Measurements from ENCODE around the gene NDUFA5. TPM values are rescaled to one million over a fixed set of nuclear protein-coding genes. Genes with fewer than 3 reads are reported as not detected.

The NDUFA5 gene
- total RNA-seq = 100 to 1,000 TPM in 5 of 8 experiments, 10 to 100 TPM in 3; 58.8 to 167 (median 111) TPM

- in situ Hi-C loops (cut with MboI; ENCODE audit: low pct_unique_long_range_greater_than_20kb in 2 of 9, low sequenced_read_pairs in 9 of 9, unreplicated experiment in 9 of 9) = no loop called here
- H3K27ac ChIP-seq = peak within 1 kb of the TSS; percentile 94 to 98
- H3K4me1 ChIP-seq (replicated peaks in 1 of 2) = peaks cover 9 to 12% of the 10 kb centered on the region in 2 donors
- peak; percentile 93 to 99 (median 98) for ATAC-seq (replicated peaks in 6 of 8)
- H3K4me3 ChIP-seq = peak within 1 kb of the TSS; percentile 80 to 96 (median 90)
- WGBS, 10 experiments = 0 to 18% (median 6%) methylated on average over 2 to 25 of the region's 40 CpGs
Measured at GRCh38 chr7:123557398-123558288, at the start of gene NDUFA5. Gene NDUFA5, minus strand, starts transcription at chr7:123557818. Its CDS starts 23 bp downstream, at chr7:123557795.

GRCh38 chr7:123604739-123605138, 47.1 kb upstream of the NDUFA5 start:
- WGBS, 10 experiments = 0 to 70% (median 47%) methylated on average over 1 to 3 of the region's 3 CpGs
- in situ Hi-C loops (cut with MboI; ENCODE audit: low pct_unique_long_range_greater_than_20kb in 2 of 9, low sequenced_read_pairs in 9 of 9, unreplicated experiment in 9 of 9) = no loop called here
- ATAC-seq (replicated peaks in 6 of 8) = no peak
- H3K27ac ChIP-seq = no peak overlapping the region
- peaks cover 8 to 11% of the 10 kb centered on the region in 2 donors for H3K4me1 ChIP-seq (replicated peaks in 1 of 2)
- no peak overlapping the region for H3K4me3 ChIP-seq

GRCh38 chr7:123602648-123603047, 45.0 kb upstream of the NDUFA5 start:
- H3K4me1 ChIP-seq (replicated peaks in 1 of 2) = no peaks in the 10 kb centered on the region
- 14 to 100% (median 84%) methylated on average over 1 to 3 of the region's 3 CpGs for WGBS, 10 experiments
- no peak for ATAC-seq (replicated peaks in 6 of 8)
- no peak overlapping the region for H3K4me3 ChIP-seq
- H3K27ac ChIP-seq = no peak overlapping the region
- in situ Hi-C loops (cut with MboI; ENCODE audit: low pct_unique_long_range_greater_than_20kb in 2 of 9, low sequenced_read_pairs in 9 of 9, unreplicated experiment in 9 of 9) = no loop called here

- no peak within 1 kb of the TSS for H3K4me3 ChIP-seq
- ATAC-seq (replicated peaks in 6 of 8) = no peak
- no peak within 1 kb of the TSS for H3K27ac ChIP-seq
- 33 to 100% (median 71%) methylated on average over 1 to 4 of the region's 4 CpGs; no CpG with 5 or more reads in 1 of the 10 experiments for WGBS, 10 experiments
- in situ Hi-C loops (cut with MboI; ENCODE audit: low pct_unique_long_range_greater_than_20kb in 2 of 9, low sequenced_read_pairs in 9 of 9, unreplicated experiment in 9 of 9) = no loop called here
- peaks cover 0 to 3% of the 10 kb centered on the region in 2 donors for H3K4me1 ChIP-seq (replicated peaks in 1 of 2)
Measured at GRCh38 chr7:123601530-123601929, 43.9 kb upstream of the NDUFA5 start, which contains the start of gene ASB15. Gene ASB15, plus strand, starts transcription at chr7:123601821. Its CDS starts 12,682 bp downstream, at chr7:123614503.

GRCh38 chr7:123600876-123601275, 43.3 kb upstream of the NDUFA5 start:
- in situ Hi-C loops (cut with MboI; ENCODE audit: low pct_unique_long_range_greater_than_20kb in 2 of 9, low sequenced_read_pairs in 9 of 9, unreplicated experiment in 9 of 9) = no loop called here
- no peak overlapping the region for H3K27ac ChIP-seq
- WGBS, 10 experiments = 24 to 94% (median 70%) methylated on average over 3 of the region's 3 CpGs
- H3K4me1 ChIP-seq (replicated peaks in 1 of 2) = peaks cover 0 to 3% of the 10 kb centered on the region in 2 donors
- H3K4me3 ChIP-seq = no peak overlapping the region
- no peak for ATAC-seq (replicated peaks in 6 of 8)

DNA sequence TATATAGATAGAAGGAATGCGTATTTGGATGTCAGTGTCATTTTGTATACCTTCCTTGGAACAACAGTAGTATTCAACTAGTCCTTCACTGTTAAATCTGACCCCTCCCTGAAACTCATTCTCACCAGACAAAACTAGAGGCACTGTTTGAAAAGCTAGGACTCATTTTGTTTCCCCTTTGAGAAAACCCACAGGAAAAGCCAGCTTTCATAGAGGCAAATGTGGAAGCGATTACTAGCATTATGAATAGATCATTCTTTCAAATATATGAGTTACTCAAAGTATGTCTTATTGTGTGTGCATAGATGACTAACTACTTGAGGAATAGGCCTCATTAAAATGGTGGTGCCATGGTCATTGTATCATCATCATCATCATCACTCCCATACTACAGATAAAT, 42.1 kb upstream of the NDUFA5 start:
- WGBS, 10 experiments = 25 to 100% (median 86%) methylated on average over 1 to 2 of the region's 2 CpGs; no CpG with 5 or more reads in 3 of the 10 experiments
- Histone ChIP-seq H3K4me1 (replicated peaks in 1 of 2) (peaks cover 3 to 5% of the 10 kb centered on the region in 2 donors), H3K27ac (no peak overlapping the region), H3K4me3 (no peak overlapping the region)
- in situ Hi-C loops (cut with MboI; ENCODE audit: low pct_unique_long_range_greater_than_20kb in 2 of 9, low sequenced_read_pairs in 9 of 9, unreplicated experiment in 9 of 9) = no loop called here
- ATAC-seq (replicated peaks in 6 of 8) = no peak

DNA sequence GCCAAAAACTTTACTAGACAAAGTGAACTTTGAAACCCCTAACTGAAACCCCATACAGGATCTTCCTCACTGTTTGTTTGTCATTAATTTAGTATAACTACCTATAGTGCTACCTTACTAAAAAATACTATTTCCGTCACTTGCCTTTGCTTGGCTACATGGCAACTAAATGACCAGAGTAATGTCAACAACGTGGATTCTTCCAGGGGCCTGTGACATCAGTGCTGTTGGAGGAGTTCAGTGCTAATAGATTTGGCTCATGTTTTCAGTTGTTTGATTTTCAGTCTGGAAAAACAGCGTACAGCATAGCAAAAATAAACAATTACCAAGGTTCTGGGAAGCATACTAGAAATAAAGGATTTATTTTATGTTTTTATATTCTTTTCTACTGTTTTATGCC, 41.0 kb upstream of the NDUFA5 start:
- ATAC-seq (replicated peaks in 6 of 8) = peak in 1 of 8 experiments; percentile 80
- no peak overlapping the region for H3K27ac ChIP-seq
- WGBS, 10 experiments = 33 to 100% (median 65%) methylated on average over 1 to 3 of the region's 3 CpGs; no CpG with 5 or more reads in 2 of the 10 experiments
- peaks cover 8% of the 10 kb centered on the region in 2 donors for H3K4me1 ChIP-seq (replicated peaks in 1 of 2)
- in situ Hi-C loops (cut with MboI; ENCODE audit: low pct_unique_long_range_greater_than_20kb in 2 of 9, low sequenced_read_pairs in 9 of 9, unreplicated experiment in 9 of 9) = no loop called here
- H3K4me3 ChIP-seq = no peak overlapping the region

GRCh38 chr7:123594813-123595241, 37.2 kb upstream of the NDUFA5 start:
- ATAC-seq (replicated peaks in 6 of 8) = peak in 6 of 8 experiments; percentile 26 to 55 (median 48)
- Histone ChIP-seq H3K4me1 (replicated peaks in 1 of 2) (peaks cover 8% of the 10 kb centered on the region in 2 donors), H3K27ac (peak overlapping the region in 1 of 2 donors; percentile 19), H3K4me3 (no peak overlapping the region)
- 0 to 80% (median 9%) methylated on average over 1 to 8 of the region's 10 CpGs; no CpG with 5 or more reads in 2 of the 10 experiments for WGBS, 10 experiments
- in situ Hi-C loops (cut with MboI; ENCODE audit: low pct_unique_long_range_greater_than_20kb in 2 of 9, low sequenced_read_pairs in 9 of 9, unreplicated experiment in 9 of 9) = no loop called here

GRCh38 chr7:123588376-123588775, 30.8 kb upstream of the NDUFA5 start:
- no peak for ATAC-seq (replicated peaks in 6 of 8)
- no peak overlapping the region for H3K27ac ChIP-seq
- whole genome bisulfite sequencing, 10 experiments = 0 to 100% (median 85%) methylated on average over 1 to 2 of the region's 2 CpGs
- in situ Hi-C loops (cut with MboI; ENCODE audit: low pct_unique_long_range_greater_than_20kb in 2 of 9, low sequenced_read_pairs in 9 of 9, unreplicated experiment in 9 of 9) = no loop called here
- H3K4me3 ChIP-seq = no peak overlapping the region
- H3K4me1 ChIP-seq (replicated peaks in 1 of 2) = no peaks in the 10 kb centered on the region

DNA sequence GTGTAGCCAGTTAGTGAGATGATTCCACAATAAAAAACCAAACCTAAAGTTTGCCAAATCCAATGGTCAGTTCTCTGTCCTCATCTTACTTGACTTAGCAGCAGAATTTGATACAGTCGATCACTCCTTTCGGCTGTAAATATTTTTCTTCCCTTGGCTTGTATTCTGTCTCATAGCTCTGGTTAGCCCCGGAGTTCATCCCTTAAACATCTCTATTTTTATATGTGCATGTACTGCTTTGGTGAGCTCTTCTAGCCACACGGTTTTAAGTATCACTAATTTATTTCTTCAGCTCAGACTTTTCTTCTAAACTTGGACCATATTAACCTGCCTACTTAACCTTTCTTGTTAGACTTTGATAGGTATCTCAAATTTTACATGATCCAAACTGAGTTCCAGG, 26.2 kb upstream of the NDUFA5 start:
- Histone ChIP-seq H3K4me3 (no peak overlapping the region), H3K27ac (no peak overlapping the region), H3K4me1 (replicated peaks in 1 of 2) (no peaks in the 10 kb centered on the region)
- no peak for ATAC-seq (replicated peaks in 6 of 8)
- 20 to 100% (median 89%) methylated on average over 1 to 4 of the region's 4 CpGs; no CpG with 5 or more reads in 1 of the 10 experiments for WGBS, 10 experiments
- in situ Hi-C loops (cut with MboI; ENCODE audit: low pct_unique_long_range_greater_than_20kb in 2 of 9, low sequenced_read_pairs in 9 of 9, unreplicated experiment in 9 of 9) = no loop called here

DNA sequence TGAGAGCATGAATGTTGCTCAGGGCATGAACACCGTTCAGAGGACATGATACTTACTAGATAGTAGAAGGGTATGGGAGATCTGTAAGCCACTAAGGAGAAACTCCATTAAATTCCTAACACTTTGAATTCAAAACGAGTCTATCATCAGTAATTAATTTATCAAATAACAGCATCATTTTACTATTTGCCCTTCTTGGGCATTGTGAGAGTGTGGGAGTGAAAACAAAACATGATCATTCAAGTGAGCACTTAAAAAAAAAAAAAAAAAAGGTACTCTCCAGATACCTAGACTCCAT, 23.5 kb upstream of the NDUFA5 start:
- H3K4me1 ChIP-seq (replicated peaks in 1 of 2) = no peaks in the 10 kb centered on the region
- no peak overlapping the region for H3K27ac ChIP-seq
- no peak for ATAC-seq (replicated peaks in 6 of 8)
- H3K4me3 ChIP-seq = no peak overlapping the region
- in situ Hi-C loops (cut with MboI; ENCODE audit: low pct_unique_long_range_greater_than_20kb in 2 of 9, low sequenced_read_pairs in 9 of 9, unreplicated experiment in 9 of 9) = no loop called here
- WGBS, 10 experiments = 0 to 80% (median 18%) methylated on average over 1 to 2 of the region's 2 CpGs; no CpG with 5 or more reads in 2 of the 10 experiments

DNA sequence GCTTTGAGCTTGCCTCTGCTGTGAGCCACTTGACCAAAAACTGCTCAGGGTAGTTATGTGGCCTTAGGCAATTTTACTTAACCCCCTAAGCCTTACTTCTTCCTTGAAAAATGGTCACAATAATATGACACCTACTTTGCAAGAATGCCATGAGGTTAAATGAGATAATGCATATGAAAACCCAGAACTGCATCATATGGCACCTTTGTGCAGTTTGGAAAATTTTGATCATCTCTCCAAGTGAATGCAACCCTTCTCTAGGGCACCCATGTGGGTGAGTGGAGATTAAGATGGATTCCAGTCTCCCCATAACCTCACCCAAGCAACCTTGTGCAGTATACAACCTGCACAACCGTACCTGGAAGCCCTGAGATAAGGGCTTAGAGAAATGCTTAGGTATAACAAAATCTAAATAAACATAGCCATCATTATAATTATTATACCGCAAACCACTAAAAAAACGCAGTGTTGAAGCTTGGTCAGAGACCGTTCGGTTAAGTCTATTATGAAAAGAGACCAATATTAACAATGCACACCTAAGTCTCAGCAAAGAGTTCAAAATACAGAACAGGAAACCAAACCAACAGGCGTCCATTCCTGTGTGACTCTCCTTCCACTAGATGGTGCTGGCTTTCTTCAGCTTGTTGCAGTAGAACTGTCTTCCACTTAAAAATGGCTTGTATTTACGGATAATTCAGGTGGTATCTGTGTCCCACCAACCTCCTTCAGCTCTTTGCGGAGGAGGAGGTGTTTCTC, 23.0 kb upstream of the NDUFA5 start:
- in situ Hi-C loops (cut with MboI; ENCODE audit: low pct_unique_long_range_greater_than_20kb in 2 of 9, low sequenced_read_pairs in 9 of 9, unreplicated experiment in 9 of 9) = no loop called here

DNA sequence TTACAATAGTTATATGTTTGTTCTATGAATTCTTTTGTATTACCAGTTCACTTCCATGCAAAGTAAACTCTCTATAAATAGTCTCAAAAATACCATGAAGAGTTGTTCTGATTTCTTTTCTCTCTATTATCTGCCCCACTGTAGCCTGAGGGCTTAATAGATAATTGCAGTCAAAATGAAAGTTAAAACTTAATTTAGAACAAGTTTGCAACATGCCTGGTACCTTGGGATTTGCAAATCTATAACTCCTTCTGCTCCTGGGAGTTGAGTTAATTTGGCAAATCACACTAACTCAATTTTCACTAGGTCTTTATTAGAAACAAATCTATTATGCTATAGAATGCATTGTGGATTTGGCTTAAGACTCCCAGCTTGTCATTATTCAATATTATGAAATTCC, 21.8 kb upstream of the NDUFA5 start:
- ATAC-seq (replicated peaks in 6 of 8) = no peak
- Histone ChIP-seq H3K4me1 (replicated peaks in 1 of 2) (no peaks in the 10 kb centered on the region), H3K27ac (no peak overlapping the region), H3K4me3 (no peak overlapping the region)
- in situ Hi-C loops (cut with MboI; ENCODE audit: low pct_unique_long_range_greater_than_20kb in 2 of 9, low sequenced_read_pairs in 9 of 9, unreplicated experiment in 9 of 9) = no loop called here

More for the DNA sequence above, 23.0 kb upstream of the NDUFA5 start:
- peak in 6 of 8 experiments; percentile 44 to 93 (median 76) for ATAC-seq (replicated peaks in 6 of 8)
- 0 to 88% (median 35%) methylated on average over 3 to 7 of the region's 8 CpGs; no CpG with 5 or more reads in 2 of the 10 experiments for WGBS, 10 experiments
- H3K4me3 ChIP-seq = no peak overlapping the region
- no peak overlapping the region for H3K27ac ChIP-seq
- H3K4me1 ChIP-seq (replicated peaks in 1 of 2) = no peaks in the 10 kb centered on the region

Measured in motor neuron (in vitro differentiated cells).